K562 (cell line): Measurements from ENCODE around the gene FKBP2. TPM values are rescaled to one million over a fixed set of nuclear protein-coding genes. Genes with fewer than 3 reads are reported as not detected.
A peak's percentile ranks its signal among the peaks of the same experiment; 100 is the strongest.

Experiments
- ASH1L ChIP-seq: fragments of 450-650 bp; IDR thresholded peaks from 2 replicates; pipeline ENCODE4 v1.6.1; 2018; ENCODE audit warnings: borderline replicate concordance, mild to moderate bottlenecking, low read depth; ENCODE audit not compliant: partially characterized antibody
- CCNT2 ChIP-seq: IDR thresholded peaks from 2 replicates; pipeline ENCODE4 v1.6.1; 2011; ENCODE audit warnings: borderline replicate concordance, low read depth, mild to moderate bottlenecking, moderate library complexity, mixed read lengths, low read length; ENCODE audit not compliant: insufficient read length; ENCODE audit errors: extremely low read depth
- EP300 ChIP-seq: IDR thresholded peaks from 2 replicates; pipeline ENCODE4 v1.6.1; 2012; ENCODE audit warnings: low read length, improper control_type of control experiment
- FOS ChIP-seq: IDR thresholded peaks from 3 replicates; pipeline ENCODE4 v1.6.1; 2011; ENCODE audit not compliant: insufficient read length; ENCODE audit errors: extremely low read depth
- FOXP1 ChIP-seq: sonication (generic); formaldehyde crosslinking; IDR thresholded peaks from 2 replicates; pipeline ENCODE4 v1.8.0; 2022; ENCODE audit warnings: mild to moderate bottlenecking, missing genetic modification reagents
- HMGN3 ChIP-seq: IDR thresholded peaks from 2 replicates; pipeline ENCODE4 v1.6.1; 2011; ENCODE audit warnings: borderline replicate concordance, low read depth, mild to moderate bottlenecking, mixed read lengths, low read length; ENCODE audit not compliant: insufficient read length; ENCODE audit errors: extremely low read depth
- PYGO2 ChIP-seq: fragments of 450-650 bp; IDR thresholded peaks from 2 replicates; pipeline ENCODE4 v1.6.1; 2016; ENCODE audit warnings: mild to moderate bottlenecking, missing genetic modification characterization, moderate library complexity, missing compliant biosample characterization
- SMARCB1 ChIP-seq: IDR thresholded peaks from 2 replicates; pipeline ENCODE4 v1.6.1; 2011; ENCODE audit warnings: improper control_type of control experiment, low read depth; ENCODE audit not compliant: insufficient read length
- TBP ChIP-seq: optimal IDR thresholded peaks from 2 replicates; pipeline ENCODE3; 2011; ENCODE audit warnings: low read depth, low read length, improper control_type of control experiment
- THRAP3 ChIP-seq: fragments of 450-650 bp; IDR thresholded peaks from 2 replicates; pipeline ENCODE4 v1.6.1; 2016; ENCODE audit warnings: mild to moderate bottlenecking, inconsistent platforms, borderline replicate concordance
- ZHX1 ChIP-seq: fragments of 150-350 bp; conservative IDR thresholded peaks from 2 replicates; pipeline ENCODE4 v1.6.1; 2014; ENCODE audit warnings: low read length
- ZNF134 ChIP-seq: fragments of 250-450 bp; sonication (Bioruptor Pico); conservative IDR thresholded peaks from 2 replicates; pipeline ENCODE4 v1.4.0; 2020
- ZNF197 ChIP-seq: fragments of 200-800 bp; sonication (Bioruptor generic); IDR thresholded peaks from 2 replicates; pipeline ENCODE4 v1.6.1; 2016; ENCODE audit warnings: low read depth, missing genetic modification characterization, missing compliant biosample characterization
- ZNF280A ChIP-seq: fragments of 450-650 bp; IDR thresholded peaks from 2 replicates; pipeline ENCODE4 v1.6.1; 2018; ENCODE audit warnings: mild to moderate bottlenecking, low read depth; ENCODE audit not compliant: partially characterized antibody
- ZNF282 ChIP-seq: sonication (generic); formaldehyde crosslinking; IDR thresholded peaks from 2 replicates; pipeline ENCODE4 v1.8.1; 2023; ENCODE audit warnings: missing genetic modification reagents
- ZNF583 ChIP-seq: fragments of 250-450 bp; sonication (Bioruptor Pico); IDR thresholded peaks from 2 replicates; pipeline ENCODE4 v1.4.0; 2020
- ZNF639 ChIP-seq, 2 experiments: fragments of 200-800 bp in 1 of 2; sonication (Bioruptor generic) in 1 of 2; sonication (generic) in 1 of 2; formaldehyde crosslinking in 1 of 2; IDR thresholded peaks in 1 of 2; conservative IDR thresholded peaks in 1 of 2; 2 replicates each; pipeline versions ENCODE4 v1.5.0 to v1.6.1; 2016 to 2020; ENCODE audit warnings: missing compliant biosample characterization in 1 of 2, missing genetic modification characterization in 1 of 2, missing genetic modification reagents in 1 of 2
- ZNF696 ChIP-seq: fragments of 250-450 bp; sonication (Bioruptor Pico); conservative IDR thresholded peaks from 2 replicates; pipeline ENCODE4 v1.4.0; 2020; ENCODE audit warnings: mild to moderate bottlenecking, moderate library complexity
- ZZZ3 ChIP-seq: fragments of 450-650 bp; IDR thresholded peaks from 2 replicates; pipeline ENCODE4 v1.6.1; 2016; ENCODE audit warnings: antibody characterized with exemption, mild to moderate bottlenecking, moderate library complexity
- polyA plus RNA-seq, 8 experiments: library from polyadenylated mRNA; depleted of rRNA in 4 of 8; stranded (reverse) in 5 of 8; unstranded in 3 of 8; fragments of >200 nt; fragmentation: Nextera tagmentation in 2 of 8; fragmentation: Illumina TruSeq in 1 of 8; extraction: Ambion mirVana in 2 of 8; extraction: Trizol in 1 of 8; gene quantifications; 2 replicates each; pipeline versions ENCODE4 v1.2.1 to v1.2.3, GENCODE V29; 2011 to 2014; ENCODE audit warnings: inconsistent platforms in 1 of 8, missing spikeins in 1 of 8
- total RNA-seq, 7 experiments: library from RNA; depleted of rRNA in 6 of 7; stranded (reverse); fragments of >200 nt in 6 of 7; fragmentation: Illumina TruSeq in 2 of 7; extraction: Trizol in 2 of 7; gene quantifications; 2 replicates each; pipeline versions ENCODE4 v1.2.1 to v1.2.3, GENCODE V29; 2011 to 2021; ENCODE audit warnings: low replicate concordance in 1 of 7

The FKBP2 gene
- total and polyA plus RNA-seq, 9 of the 15 experiments (the other 6 are each of a cell fraction or from before 2014, with no cell fraction given): 3.5 to 151 (median 58.1) TPM

GRCh38 chr11:64207256-64208085 lies 33.4 kb upstream of the FKBP2 start (continued):
- peak; percentile 76; the same call in 1 of the 2 replicates for TF ChIP-seq EP300
- peak; percentile 87; the same call in 1 of the 2 replicates for TF ChIP-seq THRAP3
- TF ChIP-seq ZNF282 (CRISPR knock-in tag): no peak
- no peak for TF ChIP-seq ZHX1
- peak; percentile 45 for TF ChIP-seq HMGN3
- TF ChIP-seq FOXP1 (CRISPR knock-in tag): no peak
- no peak for TF ChIP-seq ASH1L
- TF ChIP-seq SMARCB1: no peak
- no peak for TF ChIP-seq ZNF696 (CRISPR knock-in tag)
- peak; percentile 88 for TF ChIP-seq TBP
- 0 out of 2 replicates have a peak, but pooled peaks have one; percentile 47 for TF ChIP-seq PYGO2
- peak; percentile 85 for TF ChIP-seq ZNF197 (CRISPR knock-in tag)
- TF ChIP-seq ZNF583 (CRISPR knock-in tag): 0 out of 2 replicates have a peak, but pooled peaks have one; percentile 18
- peak in 1 of 2 experiments; percentile 84; a peak in 2 of 4 replicates for TF ChIP-seq ZNF639 (CRISPR knock-in tag; conservative IDR thresholded peaks at IDR 0.05 in 1 of 2, IDR thresholded peaks at IDR 0.05 in 1 of 2)
- TF ChIP-seq FOS: no peak
- TF ChIP-seq ZZZ3: no peak
- TF ChIP-seq CCNT2: no peak
- TF ChIP-seq ZNF134 (CRISPR knock-in tag): 0 out of 2 replicates have a peak, but pooled peaks have one; percentile 18
- TF ChIP-seq ZNF280A: no peak
